OCI-LY3 (cell line): ENCODE measurements around the gene CKMT2.

Experiments
- EZH2phosphoT487 ChIP-seq: fragments of 200-600 bp; shearing (Covaris generic); IDR thresholded peaks from 2 replicates; pipeline ENCODE4 v1.6.1; 2018; ENCODE audit warnings: antibody characterized with exemption, mixed run types, low read depth
- TF ChIP-seq, protein P1 (sequence below): fragments of 200-600, 300-600 bp; sonication (generic); IDR thresholded peaks from 2 replicates; pipeline ENCODE4 v1.5.1; 2014; ENCODE audit warnings: antibody characterized with exemption, low read length, low read depth

DNA sequence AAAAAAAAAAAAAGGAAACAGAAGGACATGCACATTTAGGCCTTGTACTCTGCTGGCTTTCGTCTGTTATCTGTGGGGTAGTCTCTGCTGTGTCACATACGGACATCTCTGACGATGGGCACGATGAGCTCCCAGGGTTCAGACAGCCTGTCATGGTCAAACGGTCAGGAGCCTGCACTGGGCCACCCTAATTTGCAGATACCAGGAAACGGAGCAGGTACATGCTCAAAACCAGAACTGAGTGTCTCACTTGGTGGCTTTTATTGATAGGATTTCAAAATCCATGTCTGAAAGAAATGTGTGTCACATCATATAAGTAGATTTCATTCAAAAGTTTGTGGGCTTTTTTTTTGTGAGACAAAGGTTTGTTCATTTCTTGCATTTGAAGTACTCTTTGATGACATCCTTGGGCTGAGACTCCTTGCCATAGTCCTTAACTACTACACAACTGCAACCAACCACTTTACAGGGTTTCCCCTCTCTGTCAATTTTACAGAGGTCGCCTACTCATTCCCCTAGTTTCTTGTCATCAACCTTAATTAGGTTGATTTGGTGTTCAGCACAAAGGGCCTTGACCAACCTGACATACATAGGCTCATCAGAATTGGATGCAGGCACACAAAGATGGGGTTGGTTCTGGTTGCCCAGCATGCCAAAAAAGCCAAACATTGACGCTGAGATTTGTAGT lies 9.0 kb downstream of the CKMT2 start:
- TF ChIP-seq, protein P1, sequence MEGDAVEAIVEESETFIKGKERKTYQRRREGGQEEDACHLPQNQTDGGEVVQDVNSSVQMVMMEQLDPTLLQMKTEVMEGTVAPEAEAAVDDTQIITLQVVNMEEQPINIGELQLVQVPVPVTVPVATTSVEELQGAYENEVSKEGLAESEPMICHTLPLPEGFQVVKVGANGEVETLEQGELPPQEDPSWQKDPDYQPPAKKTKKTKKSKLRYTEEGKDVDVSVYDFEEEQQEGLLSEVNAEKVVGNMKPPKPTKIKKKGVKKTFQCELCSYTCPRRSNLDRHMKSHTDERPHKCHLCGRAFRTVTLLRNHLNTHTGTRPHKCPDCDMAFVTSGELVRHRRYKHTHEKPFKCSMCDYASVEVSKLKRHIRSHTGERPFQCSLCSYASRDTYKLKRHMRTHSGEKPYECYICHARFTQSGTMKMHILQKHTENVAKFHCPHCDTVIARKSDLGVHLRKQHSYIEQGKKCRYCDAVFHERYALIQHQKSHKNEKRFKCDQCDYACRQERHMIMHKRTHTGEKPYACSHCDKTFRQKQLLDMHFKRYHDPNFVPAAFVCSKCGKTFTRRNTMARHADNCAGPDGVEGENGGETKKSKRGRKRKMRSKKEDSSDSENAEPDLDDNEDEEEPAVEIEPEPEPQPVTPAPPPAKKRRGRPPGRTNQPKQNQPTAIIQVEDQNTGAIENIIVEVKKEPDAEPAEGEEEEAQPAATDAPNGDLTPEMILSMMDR = no peak
- TF ChIP-seq EZH2phosphoT487 = no peak
